Skin epidermis (tissue), 12 donors: ENCODE results near the gene E2F2.
"Not testable (repeated sequence)": the region's sequence is repeated elsewhere in the genome, so short reads cannot be mapped to it uniquely, and the experiment has no call there.

Source experiments
- H3K27ac ChIP-seq, 21 experiments: fragments of 200-600 bp; sonication (generic) in 11 of 21; one replicate each; pipeline ENCODE4 v1.5.0; 2020; ENCODE audit warnings: mild to moderate bottlenecking in 3 of 21, inconsistent platforms in 2 of 21, moderate library complexity in 2 of 21
- H3K4me3 ChIP-seq, 7 experiments: fragments of 200-600 bp; sonication (generic) in 2 of 7; one replicate each; pipeline ENCODE4 v1.5.0; 2020; ENCODE audit warnings: inconsistent platforms in 2 of 7, mild to moderate bottlenecking in 2 of 7, moderate library complexity in 1 of 7

Gene E2F2

GRCh38 chr1:23528250-23528978, 2.6 kb downstream of the E2F2 start:
- peak overlapping the region in 3 of 7 experiments; percentile 2 to 21 (median 16) for H3K4me3 ChIP-seq
- H3K27ac ChIP-seq = peak overlapping the region in 19 of 21 experiments; percentile 4 to 88 (median 72)

GRCh38 chr1:23527900-23528249, 3.2 kb downstream of the E2F2 start:
- peak overlapping the region in 2 of 7 experiments; percentile 16 to 21 for H3K4me3 ChIP-seq
- peak overlapping the region in 17 of 21 experiments; percentile 8 to 88 (median 72) for H3K27ac ChIP-seq

GRCh38 chr1:23527366-23527765, 3.7 kb downstream of the E2F2 start:
- peak overlapping the region in 15 of 21 experiments; percentile 8 to 88 (median 73) for H3K27ac ChIP-seq

GRCh38 chr1:23526329-23527041, 4.5 kb downstream of the E2F2 start:
- no peak overlapping the region for H3K4me3 ChIP-seq
- peak overlapping the region in 11 of 21 experiments; percentile 18 to 88 (median 75) for H3K27ac ChIP-seq

More at GRCh38 chr1:23527366-23527765, 3.7 kb downstream of the E2F2 start:
- H3K4me3 ChIP-seq = no peak overlapping the region

- Histone ChIP-seq H3K4me3 (no peak overlapping the region), H3K27ac (peak overlapping the region in 16 of 21 experiments; percentile 2 to 88 (median 58))
Observed at GRCh38 chr1:23525558-23526250, 5.3 kb downstream of the E2F2 start.

- Histone ChIP-seq H3K27ac (peak overlapping the region in 18 of 21 experiments; percentile 2 to 88 (median 58)), H3K4me3 (no peak overlapping the region)
Observed at GRCh38 chr1:23524716-23525401, 6.2 kb downstream of the E2F2 start.

- H3K4me3 ChIP-seq = no peak overlapping the region
Observed at GRCh38 chr1:23524163-23524562, 6.9 kb downstream of the E2F2 start.

GRCh38 chr1:23522244-23522982, 8.6 kb downstream of the E2F2 start:
- no peak overlapping the region for H3K4me3 ChIP-seq

More at GRCh38 chr1:23524163-23524562, 6.9 kb downstream of the E2F2 start:
- H3K27ac ChIP-seq = peak overlapping the region in 13 of 21 experiments; percentile 7 to 88 (median 67)

GRCh38 chr1:23521588-23521987, 9.4 kb downstream of the E2F2 start:
- Histone ChIP-seq H3K4me3 (no peak overlapping the region), H3K27ac (peak overlapping the region in 1 of 21 experiments; percentile 83)

More at GRCh38 chr1:23522244-23522982, 8.6 kb downstream of the E2F2 start:
- peak overlapping the region in 5 of 21 experiments; percentile 18 to 83 (median 57) for H3K27ac ChIP-seq

- Histone ChIP-seq H3K4me3 (no peak overlapping the region), H3K27ac (no peak overlapping the region)
Observed at GRCh38 chr1:23517581-23517980, 13.5 kb downstream of the E2F2 start.

GRCh38 chr1:23515905-23516304, 15.1 kb downstream of the E2F2 start:
- H3K4me3 ChIP-seq = no peak overlapping the region

GRCh38 chr1:23514111-23514679, 16.8 kb downstream of the E2F2 start:
- H3K27ac ChIP-seq = no peak overlapping the region
- H3K4me3 ChIP-seq = no peak overlapping the region

More at GRCh38 chr1:23515905-23516304, 15.1 kb downstream of the E2F2 start:
- no peak overlapping the region for H3K27ac ChIP-seq

- H3K4me3 ChIP-seq = no peak overlapping the region
- no peak overlapping the region for H3K27ac ChIP-seq
Observed at GRCh38 chr1:23509896-23510295, 21.1 kb downstream of the E2F2 start.

- H3K27ac ChIP-seq = no peak overlapping the region
- no peak overlapping the region for H3K4me3 ChIP-seq
Observed at GRCh38 chr1:23506376-23507107, 24.5 kb downstream of the E2F2 start.

GRCh38 chr1:23505851-23506250, 25.2 kb downstream of the E2F2 start:
- Histone ChIP-seq H3K27ac (no peak overlapping the region), H3K4me3 (no peak overlapping the region)

GRCh38 chr1:23504156-23504555, 26.9 kb downstream of the E2F2 start:
- not testable (repeated sequence) for H3K4me3 ChIP-seq
- peak overlapping the region in 1 of 21 experiments; percentile 44 for H3K27ac ChIP-seq

- Histone ChIP-seq H3K27ac (no peak overlapping the region), H3K4me3 (no peak overlapping the region)
Observed at GRCh38 chr1:23502951-23503350, 28.1 kb downstream of the E2F2 start.

GRCh38 chr1:23500466-23500865, 30.6 kb downstream of the E2F2 start:
- H3K4me3 ChIP-seq = no peak overlapping the region

More at GRCh38 chr1:23500466-23500865, 30.6 kb downstream of the E2F2 start:
- H3K27ac ChIP-seq = no peak overlapping the region
